ENCODE measurements around the gene FREY1. TPM values are rescaled to one million over a fixed set of nuclear protein-coding genes. Genes with fewer than 3 reads are reported as not detected.

FREY1 gene
- total RNA-seq, 1 donor: 1.8 TPM

GRCh38 chr11:45930951-45931570 lies 24.0 kb upstream of the FREY1 start:
- DNase-seq (ENCODE audit: insufficient read length, low spot score, missing footprints): peak; percentile 61
- H3K79me2 ChIP-seq (ENCODE audit: insufficient read depth, low read length): no peaks in the 10 kb centered on the region
- H2AFZ ChIP-seq (ENCODE audit: low read length): no peak overlapping the region
- peaks cover 7% of the 10 kb centered on the region for H3K27me3 ChIP-seq (ENCODE audit: insufficient read depth, low read length)
- peaks cover 9% of the 10 kb centered on the region for H4K20me1 ChIP-seq (ENCODE audit: insufficient read depth, low read length)
- TF ChIP-seq, protein P1, sequence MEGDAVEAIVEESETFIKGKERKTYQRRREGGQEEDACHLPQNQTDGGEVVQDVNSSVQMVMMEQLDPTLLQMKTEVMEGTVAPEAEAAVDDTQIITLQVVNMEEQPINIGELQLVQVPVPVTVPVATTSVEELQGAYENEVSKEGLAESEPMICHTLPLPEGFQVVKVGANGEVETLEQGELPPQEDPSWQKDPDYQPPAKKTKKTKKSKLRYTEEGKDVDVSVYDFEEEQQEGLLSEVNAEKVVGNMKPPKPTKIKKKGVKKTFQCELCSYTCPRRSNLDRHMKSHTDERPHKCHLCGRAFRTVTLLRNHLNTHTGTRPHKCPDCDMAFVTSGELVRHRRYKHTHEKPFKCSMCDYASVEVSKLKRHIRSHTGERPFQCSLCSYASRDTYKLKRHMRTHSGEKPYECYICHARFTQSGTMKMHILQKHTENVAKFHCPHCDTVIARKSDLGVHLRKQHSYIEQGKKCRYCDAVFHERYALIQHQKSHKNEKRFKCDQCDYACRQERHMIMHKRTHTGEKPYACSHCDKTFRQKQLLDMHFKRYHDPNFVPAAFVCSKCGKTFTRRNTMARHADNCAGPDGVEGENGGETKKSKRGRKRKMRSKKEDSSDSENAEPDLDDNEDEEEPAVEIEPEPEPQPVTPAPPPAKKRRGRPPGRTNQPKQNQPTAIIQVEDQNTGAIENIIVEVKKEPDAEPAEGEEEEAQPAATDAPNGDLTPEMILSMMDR (IDR thresholded peaks at IDR 0.05; ENCODE audit: extremely low read depth, low read depth, low read length): no peak
- H3K27ac ChIP-seq (ENCODE audit: low read depth, low read length): no peak overlapping the region
- H3K4me1 ChIP-seq (ENCODE audit: insufficient read depth, low read length): no peaks in the 10 kb centered on the region
- no peaks in the 10 kb centered on the region for H3K9me3 ChIP-seq (ENCODE audit: low read depth, low read length)
- no peak overlapping the region for H3K4me3 ChIP-seq (ENCODE audit: insufficient read depth, low read length)
- H3K36me3 ChIP-seq (ENCODE audit: insufficient read depth, low read length): peaks cover 32% of the 10 kb centered on the region
- no peak overlapping the region for H3K4me2 ChIP-seq (ENCODE audit: insufficient read depth, low read length)

- no peak overlapping the region for H3K4me3 ChIP-seq (ENCODE audit: insufficient read depth, low read length)
- H3K4me1 ChIP-seq (ENCODE audit: insufficient read depth, low read length): no peaks in the 10 kb centered on the region
- TF ChIP-seq, protein P1 (IDR thresholded peaks at IDR 0.05; ENCODE audit: extremely low read depth, low read depth, low read length): no peak
Observed at GRCh38 chr11:45930031-45930794, 23.1 kb upstream of the FREY1 start.

DNA sequence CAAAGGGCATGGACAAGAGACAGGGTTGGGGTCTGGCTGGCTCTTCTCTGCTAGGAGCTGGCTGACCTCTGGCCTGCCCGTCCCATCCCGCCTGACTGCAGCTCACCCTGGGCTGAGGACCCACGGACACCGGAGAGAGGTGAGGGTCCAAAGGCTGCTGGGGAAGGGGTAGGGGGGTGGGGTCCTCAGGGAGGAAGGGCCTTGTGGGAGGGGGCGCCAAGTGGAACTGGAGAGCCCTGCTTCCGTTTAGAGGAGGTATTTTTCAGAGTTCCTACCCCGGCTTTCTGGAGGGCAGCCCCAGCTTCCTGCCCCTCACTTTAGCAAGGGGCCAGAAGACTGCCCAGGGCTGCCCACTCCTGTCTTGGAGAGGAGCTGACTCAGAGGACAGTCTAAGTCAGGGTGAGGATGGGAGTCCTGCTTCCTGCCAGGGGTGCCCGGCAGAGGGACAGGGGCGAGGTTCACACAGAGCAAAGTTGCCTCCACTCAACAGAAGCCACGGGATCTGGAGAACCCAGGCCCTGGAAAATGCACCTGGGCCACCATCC lies 22.5 kb upstream of the FREY1 start:
- Histone ChIP-seq H2AFZ (ENCODE audit: low read length) (no peak overlapping the region), H3K4me2 (ENCODE audit: insufficient read depth, low read length) (no peak overlapping the region), H3K27ac (ENCODE audit: low read depth, low read length) (no peak overlapping the region), H3K9me3 (ENCODE audit: low read depth, low read length) (no peaks in the 10 kb centered on the region), H3K4me1 (ENCODE audit: insufficient read depth, low read length) (no peaks in the 10 kb centered on the region), H4K20me1 (ENCODE audit: insufficient read depth, low read length) (peaks cover 5% of the 10 kb centered on the region), H3K27me3 (ENCODE audit: insufficient read depth, low read length) (peaks cover 20% of the 10 kb centered on the region), H3K79me2 (ENCODE audit: insufficient read depth, low read length) (no peaks in the 10 kb centered on the region), H3K4me3 (ENCODE audit: insufficient read depth, low read length) (no peak overlapping the region), H3K36me3 (ENCODE audit: insufficient read depth, low read length) (peaks cover 17% of the 10 kb centered on the region)
- TF ChIP-seq, protein P1 (IDR thresholded peaks at IDR 0.05; ENCODE audit: extremely low read depth, low read depth, low read length): no peak
- peak; percentile 88 for DNase-seq (ENCODE audit: insufficient read length, low spot score, missing footprints)

More at GRCh38 chr11:45930031-45930794, 23.1 kb upstream of the FREY1 start:
- Histone ChIP-seq H3K27me3 (ENCODE audit: insufficient read depth, low read length) (peaks cover 14% of the 10 kb centered on the region), H3K9me3 (ENCODE audit: low read depth, low read length) (no peaks in the 10 kb centered on the region), H4K20me1 (ENCODE audit: insufficient read depth, low read length) (peaks cover 7% of the 10 kb centered on the region), H3K27ac (ENCODE audit: low read depth, low read length) (no peak overlapping the region), H2AFZ (ENCODE audit: low read length) (no peak overlapping the region), H3K36me3 (ENCODE audit: insufficient read depth, low read length) (peaks cover 23% of the 10 kb centered on the region), H3K79me2 (ENCODE audit: insufficient read depth, low read length) (no peaks in the 10 kb centered on the region), H3K4me2 (ENCODE audit: insufficient read depth, low read length) (no peak overlapping the region)
- peak; percentile 78 for DNase-seq (ENCODE audit: insufficient read length, low spot score, missing footprints)

Measured in osteoblast (primary cell).